H1 (cell line): ENCODE results near the gene THRB. TPM values are rescaled to one million over a fixed set of nuclear protein-coding genes. Genes with fewer than 3 reads are reported as not detected.
A peak's percentile ranks its signal among the peaks of the same experiment; 100 is the strongest.

ENCODE experiments used
- CTCF ChIA-PET: fragments of 300-600 bp; sonication (Branson Sonifier 250); formaldehyde crosslinking; loops from one replicate; lab custom pipeline; 2021; ENCODE audit not compliant: partially characterized antibody; lab: Charles Lee
- POLR2A ChIA-PET: fragments of 300-600 bp; sonication (Branson Sonifier 250); formaldehyde crosslinking; loops from one replicate; lab custom pipeline; 2021; ENCODE audit warnings: inconsistent platforms; ENCODE audit not compliant: partially characterized antibody; lab: Charles Lee
- DNase-seq, 2 experiments: peaks; one replicate each; pipeline versions ENCODE4 v3.0.0 to v3.0.0-alpha.2; 2010 to 2022; ENCODE audit warnings: low spot score in 2 of 2, low read depth in 1 of 2, mixed read lengths in 1 of 2
- FAIRE-seq: peaks from 2 replicates; lab custom pipeline; 2011; peaks lifted over from hg19 to GRCh38; lab: Jason Lieb, UNC
- H2AFZ ChIP-seq: 2 replicates; pipeline ENCODE4 v1.8.1; 2012; ENCODE audit warnings: low read length, inconsistent platforms
- H2AK5ac ChIP-seq: 2 replicates; pipeline ENCODE4 v1.6.1; 2013; ENCODE audit warnings: low read depth, low read length
- H2BK120ac ChIP-seq: replicated peaks from 2 replicates; pipeline ENCODE3; 2013; ENCODE audit warnings: low read depth, low read length, inconsistent platforms
- H2BK12ac ChIP-seq: 2 replicates; pipeline ENCODE4 v1.6.1; 2013; ENCODE audit warnings: low read depth, low read length
- H2BK15ac ChIP-seq: 2 replicates; pipeline ENCODE4 v1.6.1; 2013; ENCODE audit warnings: low read length
- H2BK20ac ChIP-seq: 2 replicates; pipeline ENCODE4 v1.6.1; 2013; ENCODE audit warnings: low read length
- H2BK5ac ChIP-seq: 2 replicates; pipeline ENCODE4 v1.6.1; 2013; ENCODE audit warnings: low read depth, low read length
- H3K14ac ChIP-seq: 2 replicates; pipeline ENCODE4 v1.6.1; 2013; ENCODE audit warnings: inconsistent platforms; ENCODE audit not compliant: insufficient read length
- H3K18ac ChIP-seq: 2 replicates; pipeline ENCODE4 v1.6.1; 2013; ENCODE audit warnings: low read length; ENCODE audit errors: extremely low read depth
- H3K23ac ChIP-seq: 2 replicates; pipeline ENCODE4 v1.6.1; 2013; ENCODE audit warnings: inconsistent platforms; ENCODE audit not compliant: insufficient read length
- H3K23me2 ChIP-seq: 2 replicates; pipeline ENCODE4 v1.6.1; 2013; ENCODE audit warnings: low read depth, low read length
- H3K27ac ChIP-seq: 2 replicates; pipeline ENCODE4 v1.6.1; 2011; ENCODE audit warnings: low read depth, low read length, inconsistent platforms
- H3K27me3 ChIP-seq, 4 experiments: replicated peaks in 1 of 4; 1 replicate in 1 of 4; 2 replicates in 3 of 4; pipeline versions ENCODE4 v1.6.1 to v1.8.1; 2011 to 2013; ENCODE audit warnings: low read length in 3 of 4, mild to moderate bottlenecking in 3 of 4, inconsistent platforms in 2 of 4, mixed read lengths in 2 of 4, moderate library complexity in 1 of 4; ENCODE audit not compliant: control insufficient read depth in 3 of 4, insufficient read depth in 3 of 4; ENCODE audit errors: extremely low read depth in 1 of 4
- H3K36me3 ChIP-seq, 4 experiments: 2 replicates each; pipeline versions ENCODE4 v1.6.1 to v1.8.1; 2011 to 2013; ENCODE audit warnings: mild to moderate bottlenecking in 4 of 4, low read length in 3 of 4, moderate library complexity in 2 of 4, control low read depth in 1 of 4, inconsistent platforms in 1 of 4; ENCODE audit not compliant: insufficient read depth in 4 of 4, control insufficient read depth in 2 of 4
- H3K4ac ChIP-seq: replicated peaks from 2 replicates; pipeline ENCODE3; 2013; ENCODE audit warnings: low read length, low read depth, mixed read lengths, inconsistent platforms; ENCODE audit not compliant: insufficient read length
- H3K4me1 ChIP-seq, 4 experiments: replicated peaks in 1 of 4; 1 replicate in 1 of 4; 2 replicates in 3 of 4; pipeline versions ENCODE4 v1.6.1 to v1.8.1; 2011 to 2013; ENCODE audit warnings: low read length in 3 of 4, inconsistent platforms in 2 of 4, mixed read lengths in 1 of 4; ENCODE audit not compliant: insufficient read depth in 4 of 4, control insufficient read depth in 3 of 4
- H3K4me2 ChIP-seq, 2 experiments: 2 replicates each; pipeline versions ENCODE4 v1.6.1 to v1.8.1; 2011 to 2013; ENCODE audit warnings: low read depth in 2 of 2, low read length in 2 of 2, control low read depth in 1 of 2, inconsistent platforms in 1 of 2, mild to moderate bottlenecking in 1 of 2; ENCODE audit not compliant: insufficient read depth in 1 of 2
- H3K4me3 ChIP-seq, 4 experiments: fragments of 200-600, 300-600 bp in 1 of 4; sonication (generic), shearing (Covaris generic), sonication (Bioruptor Twin) in 1 of 4; 2 replicates each; pipeline versions ENCODE4 v1.5.1 to v1.8.1; 2011 to 2016; ENCODE audit warnings: low read length in 4 of 4, low read depth in 3 of 4, control low read depth in 2 of 4, inconsistent platforms in 2 of 4, mild to moderate bottlenecking in 2 of 4, mixed read lengths in 1 of 4, moderate library complexity in 1 of 4; ENCODE audit not compliant: insufficient read depth in 2 of 4; ENCODE audit errors: extremely low read depth in 1 of 4
- H3K56ac ChIP-seq: replicated peaks from 2 replicates; pipeline ENCODE3; 2013; ENCODE audit warnings: low read depth, mild to moderate bottlenecking, mixed read lengths, low read length, inconsistent platforms; ENCODE audit not compliant: insufficient read length
- H3K79me1 ChIP-seq: 2 replicates; pipeline ENCODE4 v1.6.1; 2013; ENCODE audit warnings: low read depth, low read length, control low read depth
- H3K79me2 ChIP-seq, 2 experiments: 2 replicates each; pipeline versions ENCODE4 v1.6.1 to v1.8.1; 2012 to 2013; ENCODE audit warnings: low read length in 2 of 2, mild to moderate bottlenecking in 2 of 2, inconsistent platforms in 1 of 2; ENCODE audit not compliant: insufficient read depth in 2 of 2, control insufficient read depth in 1 of 2
- H3K9ac ChIP-seq, 4 experiments: replicated peaks in 1 of 4; 1 replicate in 1 of 4; 2 replicates in 3 of 4; pipeline versions ENCODE4 v1.6.1 to v1.8.1; 2011 to 2013; ENCODE audit warnings: low read depth in 3 of 4, low read length in 3 of 4, control low read depth in 2 of 4, mild to moderate bottlenecking in 2 of 4, moderate library complexity in 2 of 4, inconsistent platforms in 1 of 4; ENCODE audit errors: extremely low read depth in 1 of 4
- H3K9me3 ChIP-seq, 2 experiments: 2 replicates each; pipeline versions ENCODE4 v1.6.1 to v1.8.1; 2012 to 2013; ENCODE audit warnings: mild to moderate bottlenecking in 2 of 2, moderate library complexity in 2 of 2, control low read depth in 1 of 2, inconsistent platforms in 1 of 2, low read depth in 1 of 2, low read length in 1 of 2, mixed read lengths in 1 of 2; ENCODE audit not compliant: insufficient read depth in 2 of 2
- H4K20me1 ChIP-seq, 2 experiments: replicated peaks in 1 of 2; 2 replicates each; pipeline versions ENCODE3 to v1.8.1; 2011 to 2013; ENCODE audit warnings: inconsistent platforms in 2 of 2, low read length in 2 of 2, mild to moderate bottlenecking in 1 of 2; ENCODE audit not compliant: insufficient read depth in 2 of 2, control insufficient read depth in 1 of 2
- H4K5ac ChIP-seq: 2 replicates; pipeline ENCODE4 v1.6.1; 2013; ENCODE audit warnings: low read length, low read depth, mixed read lengths, inconsistent platforms; ENCODE audit not compliant: insufficient read length
- H4K8ac ChIP-seq: 2 replicates; pipeline ENCODE4 v1.8.0; 2013; ENCODE audit warnings: mild to moderate bottlenecking, moderate library complexity, low read length, inconsistent platforms; ENCODE audit not compliant: insufficient read depth; ENCODE audit errors: extremely low read depth
- H4K91ac ChIP-seq: replicated peaks from 2 replicates; pipeline ENCODE3; 2013; ENCODE audit warnings: low read length, mixed read lengths, inconsistent platforms; ENCODE audit not compliant: insufficient read length
- CTBP2 ChIP-seq: IDR thresholded peaks from 2 replicates; pipeline ENCODE4 v1.7.0; 2011; ENCODE audit warnings: borderline replicate concordance, mild to moderate bottlenecking, moderate library complexity, mixed read lengths, low read length; ENCODE audit not compliant: insufficient read depth, insufficient read length
- EGR1 ChIP-seq: IDR thresholded peaks from 2 replicates; pipeline ENCODE4 v1.6.1; 2011; ENCODE audit warnings: low read depth, low read length, borderline replicate concordance
- JUN ChIP-seq: IDR thresholded peaks from 2 replicates; pipeline ENCODE4 v1.6.1; 2011; ENCODE audit warnings: low read depth, mild to moderate bottlenecking, improper control_type of control experiment, low read length
- JUND ChIP-seq: IDR thresholded peaks from 2 replicates; pipeline ENCODE4 v1.6.1; 2011; ENCODE audit warnings: mild to moderate bottlenecking, improper control_type of control experiment, low read length
- MAFK ChIP-seq: IDR thresholded peaks from 2 replicates; pipeline ENCODE4 v1.6.1; 2012; ENCODE audit warnings: low read depth, mild to moderate bottlenecking, improper control_type of control experiment, low read length
- POLR2A ChIP-seq, 2 experiments: IDR thresholded peaks; 1 replicate in 1 of 2; 2 replicates in 1 of 2; pipeline ENCODE4 v1.6.1; 2011; ENCODE audit warnings: low read depth in 2 of 2, low read length in 2 of 2, mild to moderate bottlenecking in 2 of 2; ENCODE audit errors: control extremely low read depth in 1 of 2
- SAP30 ChIP-seq: fragments of 300-600 bp; sonication (generic); IDR thresholded peaks from 2 replicates; pipeline ENCODE4 v1.7.1; 2012; ENCODE audit warnings: low read length, moderate library complexity, mild to moderate bottlenecking, inconsistent platforms; ENCODE audit not compliant: insufficient read depth, insufficient replicate concordance
- SIX5 ChIP-seq: IDR thresholded peaks from 2 replicates; pipeline ENCODE4 v1.6.1; 2011; ENCODE audit warnings: mild to moderate bottlenecking, low read depth, low read length
- SP4 ChIP-seq: IDR thresholded peaks from 2 replicates; pipeline ENCODE4 v1.6.1; 2012; ENCODE audit warnings: low read length, inconsistent platforms
- YY1 ChIP-seq: IDR thresholded peaks from 2 replicates; pipeline ENCODE4 v1.6.1; 2011; ENCODE audit warnings: low read depth, mild to moderate bottlenecking, low read length
- ZNF274 ChIP-seq: IDR thresholded peaks from 2 replicates; pipeline ENCODE4 v1.7.0; 2012; ENCODE audit warnings: low read length, borderline replicate concordance; ENCODE audit errors: extremely low read depth
- WGBS, 2 experiments: shearing (Covaris generic) in 1 of 2; methylation state at CpG; one replicate each; pipeline versions ENCODE4 v1.1.6 to v1.1.7; 2013 to 2015; ENCODE audit warnings: low lambda C conversion rate in 2 of 2, mixed read lengths in 2 of 2, inconsistent platforms in 1 of 2, low coverage in 1 of 2, missing lambda C conversion rate in 1 of 2; ENCODE audit not compliant: insufficient replicate concordance in 2 of 2, insufficient coverage in 1 of 2, insufficient read length in 1 of 2; ENCODE audit errors: extremely low coverage in 1 of 2, missing lambda C conversion rate in 1 of 2; 5-methylcytosine and 5-hydroxymethylcytosine counted together
- polyA plus RNA-seq, 7 experiments: library from polyadenylated mRNA; depleted of rRNA in 3 of 7; stranded (reverse) in 5 of 7; unstranded in 2 of 7; fragments of >200 nt in 5 of 7; fragments of 200-250 nt in 2 of 7; gene quantifications; 1 replicate in 5 of 7; 2 replicates in 1 of 7; 4 replicates in 1 of 7; pipeline versions ENCODE4 v1.2.1 to v1.2.3, GENCODE V29; 2011 to 2013; ENCODE audit warnings: missing spikeins in 2 of 7, mixed read lengths in 2 of 7
- total RNA-seq: library from RNA; stranded (reverse); fragmentation: NEBNext Ultra II Directional; extraction: Animal tissue kit (Norgen Biotek cat#: 25700); gene quantifications from 2 replicates; pipeline ENCODE4 v1.2.1, GENCODE V29; 2021
- TF ChIP-seq, protein P1 (sequence below): IDR thresholded peaks from 2 replicates; pipeline ENCODE4 v1.6.1; 2012; ENCODE audit warnings: low read length, inconsistent platforms

The THRB gene
- total and polyA plus RNA-seq, 2 of the 8 experiments (the other 6 are each of a cell fraction or from before 2014, with no cell fraction given) = 0.98 to 3.9 TPM

DNA sequence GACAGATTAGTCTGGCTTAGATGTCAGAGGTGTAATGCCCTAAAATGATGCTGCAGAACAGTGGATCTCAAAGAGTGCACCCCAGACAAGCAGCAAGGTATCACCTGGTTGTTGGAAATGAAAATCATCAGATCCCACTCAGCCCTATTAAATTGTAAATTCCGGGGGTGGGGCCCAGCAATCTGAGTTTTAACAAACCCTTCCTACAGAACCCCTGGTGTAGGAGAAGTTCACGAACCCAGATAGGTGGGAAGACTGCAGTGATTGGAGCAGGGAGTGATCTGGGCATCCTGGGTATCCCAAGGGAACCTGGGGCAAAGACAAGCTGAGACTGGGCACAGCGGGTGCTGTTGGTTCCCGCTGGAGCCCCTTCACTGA, 24.3 kb upstream of the THRB start:
- Histone ChIP-seq H3K9ac (no peak overlapping the region), H4K20me1 (peaks cover 3 to 4% of the 10 kb centered on the region in 2 experiments), H3K79me1 (no peaks in the 10 kb centered on the region), H2BK15ac (no peak overlapping the region), H4K8ac (no peak overlapping the region), H3K9me3 (no peaks in the 10 kb centered on the region), H3K36me3 (no peaks in the 10 kb centered on the region), H3K14ac (no peak overlapping the region), H3K23me2 (peaks cover 12% of the 10 kb centered on the region; the same call in 1 of the 2 replicates), H3K18ac (no peak overlapping the region), H3K56ac (no peak overlapping the region), H3K27ac (no peak overlapping the region), H3K4me3 (peak overlapping the region in 2 of 4 experiments; percentile 0 to 2; a peak in 1 of 8 replicates), H3K27me3 (peaks cover 27 to 43% (median 40%) of the 10 kb centered on the region in 4 experiments), H3K23ac (no peak overlapping the region), H4K5ac (no peak overlapping the region), H3K4ac (no peak overlapping the region), H2BK5ac (no peak overlapping the region), H2AK5ac (no peak overlapping the region), H2BK120ac (no peak overlapping the region), H3K4me1 (peaks cover 4 to 20% (median 11%) of the 10 kb centered on the region in 4 experiments), H3K79me2 (no peaks in the 10 kb centered on the region), H4K91ac (no peak overlapping the region), H3K4me2 (peak overlapping the region; percentile 41 to 78; a peak in 3 of 4 replicates), H2AFZ (no peak overlapping the region), H2BK12ac (no peak overlapping the region), H2BK20ac (no peak overlapping the region)
- ChIA-PET CTCF (no interaction called here), POLR2A (interaction anchor here (0.6 to 0.7 kb wide), 2 partner anchors 13 to 1684 kb away, joined by 3 to 4 read pairs; no protein-coding TSS in a partner anchor)
- DNase-seq = no peak
- no peak for FAIRE-seq
- 40% methylated on average over 4 of the region's 4 CpGs; no CpG with 5 or more reads in 1 of the 2 experiments for WGBS, 2 experiments
- TF ChIP-seq EGR1 (no peak), SAP30 (no peak), CTBP2 (no peak), JUN (no peak), ZNF274 (no peak), YY1 (no peak), POLR2A (IDR thresholded peaks at IDR 0.05; ENCODE audit: control extremely low read depth in 1 of 2, low read depth in 2 of 2, low read length in 2 of 2) (no peak), SP4 (no peak), SIX5 (no peak), MAFK (no peak), JUND (no peak)
- TF ChIP-seq, protein P1, sequence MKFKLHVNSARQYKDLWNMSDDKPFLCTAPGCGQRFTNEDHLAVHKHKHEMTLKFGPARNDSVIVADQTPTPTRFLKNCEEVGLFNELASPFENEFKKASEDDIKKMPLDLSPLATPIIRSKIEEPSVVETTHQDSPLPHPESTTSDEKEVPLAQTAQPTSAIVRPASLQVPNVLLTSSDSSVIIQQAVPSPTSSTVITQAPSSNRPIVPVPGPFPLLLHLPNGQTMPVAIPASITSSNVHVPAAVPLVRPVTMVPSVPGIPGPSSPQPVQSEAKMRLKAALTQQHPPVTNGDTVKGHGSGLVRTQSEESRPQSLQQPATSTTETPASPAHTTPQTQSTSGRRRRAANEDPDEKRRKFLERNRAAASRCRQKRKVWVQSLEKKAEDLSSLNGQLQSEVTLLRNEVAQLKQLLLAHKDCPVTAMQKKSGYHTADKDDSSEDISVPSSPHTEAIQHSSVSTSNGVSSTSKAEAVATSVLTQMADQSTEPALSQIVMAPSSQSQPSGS = no peak
